Skin of body (tissue), 2 donors: ENCODE measurements around the gene CHPF2. TPM values are rescaled to one million over a fixed set of nuclear protein-coding genes. Genes with fewer than 3 reads are reported as not detected.

Experiments used
- DNase-seq: peaks from one replicate; lab custom pipeline; 2025; lab: John Stamatoyannopoulos, UW
- total RNA-seq: library from RNA; depleted of rRNA; stranded (reverse); fragments of >200 nt; gene quantifications from one replicate; pipeline ENCODE4 v1.2.3, GENCODE V29; 2014

CHPF2 gene
- total RNA-seq, 1 donor from 2014 or later, result 18.5 TPM

- no peak for DNase-seq
Observed at GRCh38 chr7:151260471-151260870, 28.2 kb downstream of the CHPF2 start.

- DNase-seq, result no peak
Observed at GRCh38 chr7:151260883-151261282, 28.6 kb downstream of the CHPF2 start.

- peak; percentile 5 for DNase-seq
Observed at GRCh38 chr7:151261529-151261928, 29.2 kb downstream of the CHPF2 start.

GRCh38 chr7:151264615-151265014 is 32.3 kb downstream of the CHPF2 start:
- no peak for DNase-seq

GRCh38 chr7:151265351-151265931 is 33.2 kb downstream of the CHPF2 start:
- no peak for DNase-seq

GRCh38 chr7:151269511-151269910 is 37.2 kb downstream of the CHPF2 start:
- no peak for DNase-seq

GRCh38 chr7:151271699-151272355 is 39.5 kb downstream of the CHPF2 start:
- peak; percentile 12 for DNase-seq

- no peak for DNase-seq
Observed at GRCh38 chr7:151272405-151272804, 40.1 kb downstream of the CHPF2 start.

GRCh38 chr7:151272877-151273276 is 40.6 kb downstream of the CHPF2 start:
- DNase-seq, result no peak

- no peak for DNase-seq
Observed at GRCh38 chr7:151273651-151274390, 41.5 kb downstream of the CHPF2 start.

GRCh38 chr7:151274396-151274795 is 42.1 kb downstream of the CHPF2 start:
- no peak for DNase-seq

GRCh38 chr7:151274936-151275812 is 42.9 kb downstream of the CHPF2 start:
- no peak for DNase-seq

GRCh38 chr7:151275813-151276577 is 43.7 kb downstream of the CHPF2 start:
- no peak for DNase-seq

- peak; percentile 18 for DNase-seq
Observed at GRCh38 chr7:151276666-151277590, 44.6 kb downstream of the CHPF2 start.

GRCh38 chr7:151277631-151278030 is 45.3 kb downstream of the CHPF2 start:
- no peak for DNase-seq

GRCh38 chr7:151278949-151279348 is 46.7 kb downstream of the CHPF2 start:
- DNase-seq, result no peak

- no peak for DNase-seq
Observed at GRCh38 chr7:151279868-151280267, 47.6 kb downstream of the CHPF2 start.

GRCh38 chr7:151280388-151281019 is 48.2 kb downstream of the CHPF2 start:
- DNase-seq, result no peak

- no peak for DNase-seq
Observed at GRCh38 chr7:151281686-151282085, 49.4 kb downstream of the CHPF2 start.
